Nephron (organoid): ENCODE data around the gene GMPR.
"Not testable (repeated sequence)": the region's sequence is repeated elsewhere in the genome, so short reads cannot be mapped to it uniquely, and the experiment has no call there.

Source experiments
- H3K27ac Mint-ChIP-seq, 3 experiments: 2 replicates each; pipeline ENCODE4 v1.8.0; 2020; ENCODE audit warnings: mixed read lengths in 3 of 3, mild to moderate bottlenecking in 2 of 3, moderate library complexity in 1 of 3
- H3K27me3 Mint-ChIP-seq: 2 replicates; pipeline ENCODE4 v1.8.0; 2021; ENCODE audit warnings: low read depth, mild to moderate bottlenecking, moderate library complexity, mixed read lengths
- H3K36me3 Mint-ChIP-seq: 2 replicates; pipeline ENCODE4 v1.8.0; 2020; ENCODE audit warnings: low read depth, mixed read lengths
- H3K4me1 Mint-ChIP-seq: 2 replicates; pipeline ENCODE4 v1.8.0; 2020; ENCODE audit warnings: mixed read lengths
- H3K4me3 Mint-ChIP-seq, 3 experiments: 2 replicates each; pipeline ENCODE4 v1.8.0; 2020; ENCODE audit warnings: mild to moderate bottlenecking in 3 of 3, mixed read lengths in 3 of 3, moderate library complexity in 2 of 3
- H3K9me3 Mint-ChIP-seq: 2 replicates; pipeline ENCODE4 v1.8.0; 2020; ENCODE audit warnings: mixed read lengths
- TF ChIP-seq, protein P1 (sequence below), 3 experiments: fragments of 200-600 bp; sonication (generic); IDR thresholded peaks; one replicate each; pipeline ENCODE4 v1.5.0; 2021; ENCODE audit warnings: antibody characterized with exemption in 3 of 3; ENCODE audit not compliant: unreplicated experiment in 3 of 3

GMPR gene

DNA sequence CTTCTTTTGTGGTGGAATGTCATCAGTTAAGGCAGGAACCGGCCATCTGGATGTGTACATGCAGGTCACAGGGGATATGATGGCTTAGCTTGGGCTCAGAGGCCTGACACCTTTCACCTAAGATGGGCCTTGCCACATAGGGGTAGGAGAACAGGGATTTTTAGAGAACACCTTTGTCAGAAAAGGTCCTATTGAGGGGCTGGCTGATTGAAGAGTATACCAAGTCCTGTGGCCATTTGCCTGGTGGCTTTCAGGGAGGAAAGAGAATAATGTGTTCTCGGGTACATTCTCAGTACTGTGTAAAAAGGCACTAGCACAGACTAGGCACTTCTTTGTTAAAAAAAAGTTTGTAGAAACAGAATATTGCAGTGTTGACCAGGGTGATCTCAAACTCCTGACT is 26.4 kb downstream of the GMPR start:
- Mint-ChIP-seq H3K36me3 (no peaks in the 10 kb centered on the region), H3K9me3 (no peaks in the 10 kb centered on the region), H3K27me3 (peaks cover 13% of the 10 kb centered on the region), H3K4me1 (no peaks in the 10 kb centered on the region), H3K27ac (no peak overlapping the region), H3K4me3 (no peak overlapping the region)
- TF ChIP-seq, protein P1, sequence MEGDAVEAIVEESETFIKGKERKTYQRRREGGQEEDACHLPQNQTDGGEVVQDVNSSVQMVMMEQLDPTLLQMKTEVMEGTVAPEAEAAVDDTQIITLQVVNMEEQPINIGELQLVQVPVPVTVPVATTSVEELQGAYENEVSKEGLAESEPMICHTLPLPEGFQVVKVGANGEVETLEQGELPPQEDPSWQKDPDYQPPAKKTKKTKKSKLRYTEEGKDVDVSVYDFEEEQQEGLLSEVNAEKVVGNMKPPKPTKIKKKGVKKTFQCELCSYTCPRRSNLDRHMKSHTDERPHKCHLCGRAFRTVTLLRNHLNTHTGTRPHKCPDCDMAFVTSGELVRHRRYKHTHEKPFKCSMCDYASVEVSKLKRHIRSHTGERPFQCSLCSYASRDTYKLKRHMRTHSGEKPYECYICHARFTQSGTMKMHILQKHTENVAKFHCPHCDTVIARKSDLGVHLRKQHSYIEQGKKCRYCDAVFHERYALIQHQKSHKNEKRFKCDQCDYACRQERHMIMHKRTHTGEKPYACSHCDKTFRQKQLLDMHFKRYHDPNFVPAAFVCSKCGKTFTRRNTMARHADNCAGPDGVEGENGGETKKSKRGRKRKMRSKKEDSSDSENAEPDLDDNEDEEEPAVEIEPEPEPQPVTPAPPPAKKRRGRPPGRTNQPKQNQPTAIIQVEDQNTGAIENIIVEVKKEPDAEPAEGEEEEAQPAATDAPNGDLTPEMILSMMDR (IDR thresholded peaks at IDR 0.05; ENCODE audit: unreplicated experiment in 3 of 3) = no peak

DNA sequence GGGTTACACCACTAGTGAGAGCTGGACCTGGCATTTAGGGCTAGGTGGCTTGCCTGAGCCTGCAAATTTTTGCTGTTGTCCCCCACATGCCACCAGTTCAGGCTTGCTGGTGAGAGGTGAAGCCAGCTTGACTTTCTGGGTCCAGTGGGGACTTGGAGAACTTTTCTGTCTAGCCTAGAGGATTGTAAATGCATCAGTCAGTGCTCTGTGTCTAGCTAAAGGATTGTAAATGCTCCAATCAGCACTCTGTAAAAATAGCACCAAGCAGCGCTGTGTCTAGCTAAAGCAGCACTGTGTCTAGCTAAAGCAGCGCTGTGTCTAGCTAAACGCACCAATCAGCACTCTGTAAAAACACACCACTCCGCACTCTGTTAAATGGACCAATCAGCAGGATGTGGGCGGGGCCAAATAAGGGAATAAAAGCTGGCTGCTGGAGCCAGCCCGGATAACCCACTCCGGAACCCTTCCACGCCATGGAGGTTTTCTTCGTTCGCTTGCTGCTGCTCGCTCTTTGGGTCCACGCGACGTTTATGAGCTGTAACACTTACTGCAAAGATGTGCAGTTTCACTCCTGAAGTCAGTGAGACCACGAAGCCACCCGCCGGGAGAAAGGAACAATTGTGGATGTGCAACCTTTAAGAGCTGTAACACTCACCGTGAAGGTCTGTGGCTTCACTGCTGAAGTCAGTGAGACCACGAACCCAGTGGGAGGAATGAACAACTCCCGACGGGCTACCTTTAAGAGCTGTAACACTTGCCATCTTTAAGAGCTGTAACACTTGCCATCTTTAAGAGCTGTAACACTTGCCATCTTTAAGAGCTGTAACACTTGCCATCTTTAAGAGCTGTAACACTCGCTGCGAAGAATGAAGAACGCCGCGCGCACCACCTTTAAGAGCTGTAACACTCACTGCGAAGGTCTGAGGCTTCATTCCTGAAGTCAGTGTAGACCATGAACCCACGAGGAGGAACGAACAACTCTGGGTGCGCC is 27.3 kb downstream of the GMPR start:
- Mint-ChIP-seq H3K4me3 (no peak overlapping the region), H3K27me3 (peaks cover 13% of the 10 kb centered on the region), H3K4me1 (peaks cover 4% of the 10 kb centered on the region), H3K9me3 (no peaks in the 10 kb centered on the region), H3K27ac (no peak overlapping the region), H3K36me3 (no peaks in the 10 kb centered on the region)
- TF ChIP-seq, protein P1 (IDR thresholded peaks at IDR 0.05; ENCODE audit: unreplicated experiment in 3 of 3) = no peak

DNA sequence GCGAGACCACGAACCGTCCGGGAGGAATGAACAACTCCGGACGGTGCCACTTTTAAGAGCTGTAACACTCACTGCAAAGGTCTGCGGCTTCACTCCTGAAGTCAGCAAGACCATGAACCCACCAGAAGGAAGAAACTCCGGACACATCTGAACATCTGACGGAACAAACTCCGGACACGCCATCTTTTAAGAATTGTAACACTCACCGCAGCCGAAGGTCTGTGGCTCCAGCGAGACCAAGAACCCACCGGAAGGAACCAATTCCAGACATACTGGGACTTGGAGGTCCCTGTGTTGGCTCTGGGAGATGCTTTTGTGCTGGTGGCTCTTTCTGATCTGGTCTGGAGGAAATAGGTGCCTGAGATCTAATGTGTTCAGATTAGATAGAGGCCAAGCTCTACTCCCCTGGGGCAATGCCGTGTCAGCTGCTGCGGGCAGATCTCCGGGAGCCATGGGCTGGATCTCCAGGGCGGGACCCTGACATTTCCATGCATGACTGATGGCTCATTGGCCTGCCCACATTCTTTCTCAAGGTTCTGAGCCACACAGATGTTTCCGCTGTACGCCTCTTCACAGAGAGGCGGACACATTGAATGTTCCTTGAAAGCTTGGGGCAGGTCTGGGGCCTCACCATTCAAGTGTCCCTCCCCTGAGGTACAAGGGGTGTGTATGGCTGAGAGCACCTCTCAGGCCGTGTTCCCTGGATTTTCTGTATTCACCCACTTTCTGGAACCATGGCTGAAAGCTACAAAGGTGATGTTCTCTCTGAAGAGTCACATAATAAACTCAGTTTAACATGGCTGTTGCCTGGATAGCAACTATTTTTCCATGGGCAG is 29.3 kb downstream of the GMPR start:
- H3K27ac Mint-ChIP-seq = no peak overlapping the region
- peaks cover 13% of the 10 kb centered on the region for H3K27me3 Mint-ChIP-seq
- peaks cover 10% of the 10 kb centered on the region for H3K4me1 Mint-ChIP-seq
- no peaks in the 10 kb centered on the region for H3K36me3 Mint-ChIP-seq
- H3K4me3 Mint-ChIP-seq = no peak overlapping the region
- H3K9me3 Mint-ChIP-seq = no peaks in the 10 kb centered on the region
- TF ChIP-seq, protein P1 (IDR thresholded peaks at IDR 0.05; ENCODE audit: unreplicated experiment in 3 of 3) = no peak

DNA sequence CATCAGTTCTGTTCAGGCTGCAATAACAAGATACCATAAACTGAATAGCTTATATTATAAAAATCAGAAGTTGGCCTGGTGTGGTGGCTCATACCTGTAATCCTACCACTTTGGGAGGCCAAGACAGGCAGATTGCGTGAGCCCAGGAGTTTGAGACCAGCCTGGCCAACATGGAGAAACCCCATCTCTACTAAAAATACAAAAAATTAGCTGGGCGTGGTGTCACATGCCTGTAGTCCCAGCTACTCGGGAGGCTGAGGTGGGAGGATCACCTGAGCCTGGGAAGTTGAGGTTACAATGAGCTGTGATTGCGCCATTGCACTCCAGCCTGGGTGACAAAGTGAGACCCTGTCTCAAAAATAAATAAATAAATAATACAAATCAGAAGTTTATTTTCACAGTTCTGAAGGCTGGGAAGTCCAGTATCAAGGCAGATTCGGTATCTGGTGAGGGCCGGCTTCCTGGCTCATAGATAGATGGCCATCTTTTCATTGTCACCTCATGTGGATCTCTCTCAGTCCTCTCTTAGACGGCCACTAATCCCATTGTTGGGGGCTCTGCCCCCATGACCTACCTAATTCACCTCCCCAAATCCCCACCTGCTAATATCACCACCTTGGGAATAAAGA is 31.2 kb downstream of the GMPR start:
- Mint-ChIP-seq H3K4me1 (peaks cover 26% of the 10 kb centered on the region), H3K27me3 (peaks cover 14% of the 10 kb centered on the region)
- not testable (repeated sequence) for H3K4me3 Mint-ChIP-seq, H3K27ac Mint-ChIP-seq, H3K9me3 Mint-ChIP-seq, H3K36me3 Mint-ChIP-seq

DNA sequence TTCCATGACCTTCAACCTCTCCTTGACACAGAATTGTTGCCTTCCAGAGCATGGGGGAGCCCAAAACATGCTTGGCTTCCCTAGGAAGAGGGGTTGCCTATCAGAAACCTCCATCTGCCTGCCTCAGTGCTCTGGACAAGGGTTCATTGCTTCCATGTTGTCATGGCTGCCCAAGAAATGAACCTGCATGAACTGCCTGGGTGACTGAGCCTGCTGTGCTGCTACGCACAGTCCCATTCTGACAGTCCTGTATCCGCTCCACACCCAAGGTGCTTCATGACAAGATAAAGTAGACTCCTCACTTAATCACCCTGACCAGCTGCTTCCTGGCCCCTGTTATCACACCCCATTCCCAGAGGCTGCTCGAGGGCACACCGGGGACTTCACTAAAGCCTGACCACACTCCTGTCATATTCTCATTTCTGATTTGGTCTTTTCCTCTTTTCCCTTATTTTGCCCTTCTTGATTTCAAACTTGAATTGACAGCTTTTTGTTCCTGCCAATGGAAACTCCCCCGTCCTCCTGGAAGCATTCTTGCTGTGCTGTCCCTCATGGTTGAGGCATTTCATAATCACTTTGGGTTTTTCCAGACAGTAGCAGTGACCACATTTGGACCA is 31.9 kb downstream of the GMPR start:
- H3K36me3 Mint-ChIP-seq = no peaks in the 10 kb centered on the region
- no peak overlapping the region for H3K27ac Mint-ChIP-seq
- no peak overlapping the region for H3K4me3 Mint-ChIP-seq
- H3K9me3 Mint-ChIP-seq = no peaks in the 10 kb centered on the region
- H3K27me3 Mint-ChIP-seq = peaks cover 11% of the 10 kb centered on the region
- TF ChIP-seq, protein P1 (IDR thresholded peaks at IDR 0.05; ENCODE audit: unreplicated experiment in 3 of 3) = no peak
- peaks cover 33% of the 10 kb centered on the region for H3K4me1 Mint-ChIP-seq
